ENCODE results near the gene NLRP6.

- TF ChIP-seq CTCF (IDR thresholded peaks at IDR 0.05), result no peak
- TF ChIP-seq POLR2A (IDR thresholded peaks at IDR 0.05; ENCODE audit: low read length), result no peak
- no peak for TF ChIP-seq EP300 (IDR thresholded peaks at IDR 0.05)
- TF ChIP-seq PBX3 (IDR thresholded peaks at IDR 0.05), result no peak
- TF ChIP-seq REST (IDR thresholded peaks at IDR 0.05), result no peak
- TF ChIP-seq CHD2 (IDR thresholded peaks at IDR 0.05; ENCODE audit: low read length, partially characterized antibody), result no peak
- no peak for TF ChIP-seq USF2 (IDR thresholded peaks at IDR 0.05)
- TF ChIP-seq GATA3 (IDR thresholded peaks at IDR 0.05; ENCODE audit: borderline replicate concordance), result no peak
- no peak for TF ChIP-seq E2F6 (IDR thresholded peaks at IDR 0.05; ENCODE audit: borderline replicate concordance, low read depth)
- TF ChIP-seq MAX (IDR thresholded peaks at IDR 0.05), result no peak
- TF ChIP-seq HOXB13 (CRISPR knock-in tag; IDR thresholded peaks at IDR 0.05; ENCODE audit: low read depth), result no peak
- no peak for TF ChIP-seq SREBF2 (IDR thresholded peaks at IDR 0.05)
- TF ChIP-seq SMC3 (IDR thresholded peaks at IDR 0.05), result no peak
Observed at GRCh38 chr11:278001-278951, at the start of gene NLRP6.

All from A549 (cell line).